ENCODE data around the gene ZDHHC14. TPM values are rescaled to one million over a fixed set of nuclear protein-coding genes. Genes with fewer than 3 reads are reported as not detected.

ZDHHC14 gene
- total and polyA plus RNA-seq, 2 experiments from 2014 or later, result 3.0 to 7.4 TPM

DNA sequence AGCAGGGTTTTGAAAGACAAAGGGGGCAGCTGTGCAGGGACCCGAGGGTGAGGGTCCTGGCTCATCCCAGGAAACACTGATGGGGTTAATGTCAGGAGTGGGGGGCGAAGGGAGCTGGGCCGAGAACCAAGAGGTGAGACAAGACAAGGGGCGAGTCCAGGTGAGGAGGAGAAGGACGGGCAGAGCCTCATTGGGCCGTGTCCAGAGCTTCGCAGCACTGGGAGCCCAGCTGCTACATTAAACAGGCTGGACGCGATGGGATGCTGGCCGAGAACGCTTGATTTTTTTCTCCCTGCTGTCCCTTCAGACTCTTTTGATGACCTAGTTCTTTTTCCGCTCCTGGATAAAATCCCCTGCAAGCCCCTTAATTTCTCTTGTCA is 269.3 kb downstream of the ZDHHC14 start:
- Histone ChIP-seq H3K4me1 (ENCODE audit: insufficient read depth) (no peaks in the 10 kb centered on the region), H3K4me3 (no peak overlapping the region), H2AFZ (no peak overlapping the region), H3K9me2 (ENCODE audit: insufficient read depth) (no peaks in the 10 kb centered on the region), H3K27ac (ENCODE audit: low read depth) (no peak overlapping the region), H3K36me3 (ENCODE audit: insufficient read depth) (no peaks in the 10 kb centered on the region), H3K79me2 (replicated peaks; ENCODE audit: insufficient read depth) (no peaks in the 10 kb centered on the region), H3K27me3 (ENCODE audit: insufficient read depth) (no peaks in the 10 kb centered on the region), H3K4me2 (no peak overlapping the region), H4K20me1 (replicated peaks; ENCODE audit: insufficient read depth) (no peaks in the 10 kb centered on the region), H3F3A (replicated peaks; ENCODE audit: low read depth) (no peaks in the 10 kb centered on the region)
- H3K4me3 Mint-ChIP-seq, result no peak overlapping the region
- peaks cover 6% of the 10 kb centered on the region for H3K4me1 Mint-ChIP-seq
- H3K27me3 Mint-ChIP-seq (ENCODE audit: insufficient read depth, low read depth, poor library complexity), result peaks cover 6% of the 10 kb centered on the region
- no peak for TF ChIP-seq JUNB (IDR thresholded peaks at IDR 0.05; ENCODE audit: unreplicated experiment)
- no peak for TF ChIP-seq ZNF114 (CRISPR knock-in tag; IDR thresholded peaks at IDR 0.05)
- no peak for TF ChIP-seq ZNF331 (CRISPR knock-in tag; IDR thresholded peaks at IDR 0.05; ENCODE audit: low read depth)
- TF ChIP-seq, protein P1, sequence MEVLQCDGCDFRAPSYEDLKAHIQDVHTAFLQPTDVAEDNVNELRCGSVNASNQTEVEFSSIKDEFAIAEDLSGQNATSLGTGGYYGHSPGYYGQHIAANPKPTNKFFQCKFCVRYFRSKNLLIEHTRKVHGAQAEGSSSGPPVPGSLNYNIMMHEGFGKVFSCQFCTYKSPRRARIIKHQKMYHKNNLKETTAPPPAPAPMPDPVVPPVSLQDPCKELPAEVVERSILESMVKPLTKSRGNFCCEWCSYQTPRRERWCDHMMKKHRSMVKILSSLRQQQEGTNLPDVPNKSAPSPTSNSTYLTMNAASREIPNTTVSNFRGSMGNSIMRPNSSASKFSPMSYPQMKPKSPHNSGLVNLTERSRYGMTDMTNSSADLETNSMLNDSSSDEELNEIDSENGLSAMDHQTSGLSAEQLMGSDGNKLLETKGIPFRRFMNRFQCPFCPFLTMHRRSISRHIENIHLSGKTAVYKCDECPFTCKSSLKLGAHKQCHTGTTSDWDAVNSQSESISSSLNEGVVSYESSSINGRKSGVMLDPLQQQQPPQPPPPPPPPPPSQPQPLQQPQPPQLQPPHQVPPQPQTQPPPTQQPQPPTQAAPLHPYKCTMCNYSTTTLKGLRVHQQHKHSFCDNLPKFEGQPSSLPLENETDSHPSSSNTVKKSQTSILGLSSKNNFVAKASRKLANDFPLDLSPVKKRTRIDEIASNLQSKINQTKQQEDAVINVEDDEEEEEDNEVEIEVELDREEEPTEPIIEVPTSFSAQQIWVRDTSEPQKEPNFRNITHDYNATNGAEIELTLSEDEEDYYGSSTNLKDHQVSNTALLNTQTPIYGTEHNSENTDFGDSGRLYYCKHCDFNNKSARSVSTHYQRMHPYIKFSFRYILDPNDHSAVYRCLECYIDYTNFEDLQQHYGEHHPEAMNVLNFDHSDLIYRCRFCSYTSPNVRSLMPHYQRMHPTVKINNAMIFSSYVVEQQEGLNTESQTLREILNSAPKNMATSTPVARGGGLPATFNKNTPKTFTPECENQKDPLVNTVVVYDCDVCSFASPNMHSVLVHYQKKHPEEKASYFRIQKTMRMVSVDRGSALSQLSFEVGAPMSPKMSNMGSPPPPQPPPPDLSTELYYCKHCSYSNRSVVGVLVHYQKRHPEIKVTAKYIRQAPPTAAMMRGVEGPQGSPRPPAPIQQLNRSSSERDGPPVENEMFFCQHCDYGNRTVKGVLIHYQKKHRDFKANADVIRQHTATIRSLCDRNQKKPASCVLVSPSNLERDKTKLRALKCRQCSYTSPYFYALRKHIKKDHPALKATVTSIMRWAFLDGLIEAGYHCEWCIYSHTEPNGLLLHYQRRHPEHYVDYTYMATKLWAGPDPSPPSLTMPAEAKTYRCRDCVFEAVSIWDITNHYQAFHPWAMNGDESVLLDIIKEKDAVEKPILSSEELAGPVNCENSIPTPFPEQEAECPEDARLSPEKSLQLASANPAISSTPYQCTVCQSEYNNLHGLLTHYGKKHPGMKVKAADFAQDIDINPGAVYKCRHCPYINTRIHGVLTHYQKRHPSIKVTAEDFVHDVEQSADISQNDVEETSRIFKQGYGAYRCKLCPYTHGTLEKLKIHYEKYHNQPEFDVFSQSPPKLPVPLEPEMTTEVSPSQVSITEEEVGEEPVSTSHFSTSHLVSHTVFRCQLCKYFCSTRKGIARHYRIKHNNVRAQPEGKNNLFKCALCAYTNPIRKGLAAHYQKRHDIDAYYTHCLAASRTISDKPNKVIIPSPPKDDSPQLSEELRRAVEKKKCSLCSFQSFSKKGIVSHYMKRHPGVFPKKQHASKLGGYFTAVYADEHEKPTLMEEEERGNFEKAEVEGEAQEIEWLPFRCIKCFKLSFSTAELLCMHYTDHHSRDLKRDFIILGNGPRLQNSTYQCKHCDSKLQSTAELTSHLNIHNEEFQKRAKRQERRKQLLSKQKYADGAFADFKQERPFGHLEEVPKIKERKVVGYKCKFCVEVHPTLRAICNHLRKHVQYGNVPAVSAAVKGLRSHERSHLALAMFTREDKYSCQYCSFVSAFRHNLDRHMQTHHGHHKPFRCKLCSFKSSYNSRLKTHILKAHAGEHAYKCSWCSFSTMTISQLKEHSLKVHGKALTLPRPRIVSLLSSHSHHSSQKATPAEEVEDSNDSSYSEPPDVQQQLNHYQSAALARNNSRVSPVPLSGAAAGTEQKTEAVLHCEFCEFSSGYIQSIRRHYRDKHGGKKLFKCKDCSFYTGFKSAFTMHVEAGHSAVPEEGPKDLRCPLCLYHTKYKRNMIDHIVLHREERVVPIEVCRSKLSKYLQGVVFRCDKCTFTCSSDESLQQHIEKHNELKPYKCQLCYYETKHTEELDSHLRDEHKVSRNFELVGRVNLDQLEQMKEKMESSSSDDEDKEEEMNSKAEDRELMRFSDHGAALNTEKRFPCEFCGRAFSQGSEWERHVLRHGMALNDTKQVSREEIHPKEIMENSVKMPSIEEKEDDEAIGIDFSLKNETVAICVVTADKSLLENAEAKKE (CRISPR knock-in tag; IDR thresholded peaks at IDR 0.05), result no peak
- TF ChIP-seq, protein P2, sequence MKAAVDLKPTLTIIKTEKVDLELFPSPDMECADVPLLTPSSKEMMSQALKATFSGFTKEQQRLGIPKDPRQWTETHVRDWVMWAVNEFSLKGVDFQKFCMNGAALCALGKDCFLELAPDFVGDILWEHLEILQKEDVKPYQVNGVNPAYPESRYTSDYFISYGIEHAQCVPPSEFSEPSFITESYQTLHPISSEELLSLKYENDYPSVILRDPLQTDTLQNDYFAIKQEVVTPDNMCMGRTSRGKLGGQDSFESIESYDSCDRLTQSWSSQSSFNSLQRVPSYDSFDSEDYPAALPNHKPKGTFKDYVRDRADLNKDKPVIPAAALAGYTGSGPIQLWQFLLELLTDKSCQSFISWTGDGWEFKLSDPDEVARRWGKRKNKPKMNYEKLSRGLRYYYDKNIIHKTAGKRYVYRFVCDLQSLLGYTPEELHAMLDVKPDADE (IDR thresholded peaks at IDR 0.05), result no peak
- TF ChIP-seq CREB1 (CRISPR knock-in tag; IDR thresholded peaks at IDR 0.05; ENCODE audit: low read depth), result no peak
- TF ChIP-seq POLR2AphosphoS5 (IDR thresholded peaks at IDR 0.05; ENCODE audit: low read depth), result no peak
- TF ChIP-seq, protein P3, sequence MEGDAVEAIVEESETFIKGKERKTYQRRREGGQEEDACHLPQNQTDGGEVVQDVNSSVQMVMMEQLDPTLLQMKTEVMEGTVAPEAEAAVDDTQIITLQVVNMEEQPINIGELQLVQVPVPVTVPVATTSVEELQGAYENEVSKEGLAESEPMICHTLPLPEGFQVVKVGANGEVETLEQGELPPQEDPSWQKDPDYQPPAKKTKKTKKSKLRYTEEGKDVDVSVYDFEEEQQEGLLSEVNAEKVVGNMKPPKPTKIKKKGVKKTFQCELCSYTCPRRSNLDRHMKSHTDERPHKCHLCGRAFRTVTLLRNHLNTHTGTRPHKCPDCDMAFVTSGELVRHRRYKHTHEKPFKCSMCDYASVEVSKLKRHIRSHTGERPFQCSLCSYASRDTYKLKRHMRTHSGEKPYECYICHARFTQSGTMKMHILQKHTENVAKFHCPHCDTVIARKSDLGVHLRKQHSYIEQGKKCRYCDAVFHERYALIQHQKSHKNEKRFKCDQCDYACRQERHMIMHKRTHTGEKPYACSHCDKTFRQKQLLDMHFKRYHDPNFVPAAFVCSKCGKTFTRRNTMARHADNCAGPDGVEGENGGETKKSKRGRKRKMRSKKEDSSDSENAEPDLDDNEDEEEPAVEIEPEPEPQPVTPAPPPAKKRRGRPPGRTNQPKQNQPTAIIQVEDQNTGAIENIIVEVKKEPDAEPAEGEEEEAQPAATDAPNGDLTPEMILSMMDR (conservative IDR thresholded peaks at IDR 0.05; ENCODE audit: low read depth in 2 of 2), result no peak
- TF ChIP-seq NANOG (IDR thresholded peaks at IDR 0.05; ENCODE audit: borderline replicate concordance), result no peak
- TF ChIP-seq EZH2phosphoT487 (IDR thresholded peaks at IDR 0.05; ENCODE audit: unreplicated experiment), result no peak
- no peak for TF ChIP-seq STAT1 (IDR thresholded peaks at IDR 0.05; ENCODE audit: unreplicated experiment)
- no peak for TF ChIP-seq EZH2 (IDR thresholded peaks at IDR 0.05; ENCODE audit: low read depth, unreplicated experiment)
- TF ChIP-seq, protein P4, sequence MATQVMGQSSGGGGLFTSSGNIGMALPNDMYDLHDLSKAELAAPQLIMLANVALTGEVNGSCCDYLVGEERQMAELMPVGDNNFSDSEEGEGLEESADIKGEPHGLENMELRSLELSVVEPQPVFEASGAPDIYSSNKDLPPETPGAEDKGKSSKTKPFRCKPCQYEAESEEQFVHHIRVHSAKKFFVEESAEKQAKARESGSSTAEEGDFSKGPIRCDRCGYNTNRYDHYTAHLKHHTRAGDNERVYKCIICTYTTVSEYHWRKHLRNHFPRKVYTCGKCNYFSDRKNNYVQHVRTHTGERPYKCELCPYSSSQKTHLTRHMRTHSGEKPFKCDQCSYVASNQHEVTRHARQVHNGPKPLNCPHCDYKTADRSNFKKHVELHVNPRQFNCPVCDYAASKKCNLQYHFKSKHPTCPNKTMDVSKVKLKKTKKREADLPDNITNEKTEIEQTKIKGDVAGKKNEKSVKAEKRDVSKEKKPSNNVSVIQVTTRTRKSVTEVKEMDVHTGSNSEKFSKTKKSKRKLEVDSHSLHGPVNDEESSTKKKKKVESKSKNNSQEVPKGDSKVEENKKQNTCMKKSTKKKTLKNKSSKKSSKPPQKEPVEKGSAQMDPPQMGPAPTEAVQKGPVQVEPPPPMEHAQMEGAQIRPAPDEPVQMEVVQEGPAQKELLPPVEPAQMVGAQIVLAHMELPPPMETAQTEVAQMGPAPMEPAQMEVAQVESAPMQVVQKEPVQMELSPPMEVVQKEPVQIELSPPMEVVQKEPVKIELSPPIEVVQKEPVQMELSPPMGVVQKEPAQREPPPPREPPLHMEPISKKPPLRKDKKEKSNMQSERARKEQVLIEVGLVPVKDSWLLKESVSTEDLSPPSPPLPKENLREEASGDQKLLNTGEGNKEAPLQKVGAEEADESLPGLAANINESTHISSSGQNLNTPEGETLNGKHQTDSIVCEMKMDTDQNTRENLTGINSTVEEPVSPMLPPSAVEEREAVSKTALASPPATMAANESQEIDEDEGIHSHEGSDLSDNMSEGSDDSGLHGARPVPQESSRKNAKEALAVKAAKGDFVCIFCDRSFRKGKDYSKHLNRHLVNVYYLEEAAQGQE (IDR thresholded peaks at IDR 0.05; ENCODE audit: unreplicated experiment), result no peak
- H3K27ac Mint-ChIP-seq, result no peak overlapping the region; the same call in 1 of the 2 replicates
- H3K36me3 Mint-ChIP-seq (ENCODE audit: low read depth), result no peaks in the 10 kb centered on the region
- H3K9me3 Mint-ChIP-seq, result no peaks in the 10 kb centered on the region
- DNase-seq (ENCODE audit: low spot score) (no peak), ATAC-seq (no peak)
